HCT116 (cell line): ENCODE data around the gene MOB3C. TPM values are rescaled to one million over a fixed set of nuclear protein-coding genes. Genes with fewer than 3 reads are reported as not detected.

Source experiments
- ATAC-seq: fragments of 200-7000 bp; cut with Tn5 transposase; 2 replicates; pipeline ENCODE4 v1.9.1; 2020; ENCODE audit warnings: mild to moderate bottlenecking, moderate library complexity
- BruUV-seq: library from RNA; stranded (reverse); fragments of 400-500 nt; replicated peaks from 2 replicates; lab custom pipeline; 2021; lab: Mats Ljungman, UMichigan
- CTCF ChIA-PET: fragments of 300-600 bp; sonication (Branson Sonifier 250); formaldehyde crosslinking; loops from one replicate; lab custom pipeline; 2021; ENCODE audit warnings: antibody characterized with exemption; lab: Charles Lee
- POLR2A ChIA-PET: fragments of 300-600, 350-600 bp; sonication (Branson Sonifier 250); formaldehyde crosslinking; loops from one replicate; lab custom pipeline; 2021; ENCODE audit warnings: antibody characterized with exemption; lab: Charles Lee
- RAD21 ChIA-PET, 2 experiments: fragments of 300-600 bp; sonication (Branson Sonifier 250); formaldehyde crosslinking; loops; one replicate each; lab custom pipeline; 2023; ENCODE audit warnings: low total read pairs in 2 of 2; ENCODE audit not compliant: uncharacterized antibody in 2 of 2, unreplicated experiment in 2 of 2, low non-redundant PET in 1 of 2; lab: Charles Lee
- DNase-seq: peaks from one replicate; pipeline ENCODE4 v3.0.0-alpha.2; 2010; ENCODE audit warnings: low read depth, low spot score
- H2AFZ ChIP-seq: fragments of 200-600 bp; shearing (Covaris generic), sonication (generic); 2 replicates; pipeline ENCODE4 v1.6.1; 2017; ENCODE audit warnings: low read depth, mixed run types, mixed read lengths, antibody characterized with exemption, low read length; ENCODE audit not compliant: poor library complexity, severe bottlenecking
- H3K27ac ChIP-seq: 2 replicates; pipeline ENCODE4 v1.5.1; 2012; ENCODE audit warnings: low read depth, low read length
- H3K27me3 ChIP-seq: fragments of 200-600 bp; sonication (generic); 2 replicates; pipeline ENCODE4 v1.6.1; 2016; ENCODE audit warnings: mixed run types, low read length, mixed read lengths; ENCODE audit not compliant: insufficient read depth
- H3K36me3 ChIP-seq, 2 experiments: fragments of 200-500 bp in 1 of 2; fragments of 200-600 bp in 1 of 2; sonication (Bioruptor generic) in 1 of 2; sonication (generic) in 1 of 2; 2 replicates each; pipeline versions ENCODE4 v1.5.1 to v1.6.1; 2014 to 2016; ENCODE audit warnings: low read length in 2 of 2, inconsistent platforms in 1 of 2, mixed read lengths in 1 of 2, mixed run types in 1 of 2; ENCODE audit not compliant: insufficient read depth in 2 of 2, control insufficient read depth in 1 of 2
- H3K4me1 ChIP-seq, 2 experiments: fragments of 200-600 bp in 1 of 2; sonication (generic) in 1 of 2; 2 replicates each; pipeline versions ENCODE4 v1.5.1 to v1.6.1; 2012 to 2017; ENCODE audit warnings: low read length in 2 of 2, inconsistent platforms in 1 of 2, mild to moderate bottlenecking in 1 of 2, mixed read lengths in 1 of 2, mixed run types in 1 of 2, moderate library complexity in 1 of 2; ENCODE audit not compliant: insufficient read depth in 2 of 2, control insufficient read depth in 1 of 2
- H3K4me2 ChIP-seq: fragments of 200-600 bp; sonication (generic); 2 replicates; pipeline ENCODE4 v1.6.1; 2017; ENCODE audit warnings: mixed run types, low read length, mixed read lengths
- H3K4me3 ChIP-seq, 2 experiments: fragments of 200-600 bp in 1 of 2; sonication (generic) in 1 of 2; replicated peaks in 1 of 2; 2 replicates each; pipeline ENCODE4 v1.5.1; 2011 to 2016; ENCODE audit warnings: low read length in 2 of 2, control low read depth in 1 of 2, low read depth in 1 of 2, mild to moderate bottlenecking in 1 of 2, mixed read lengths in 1 of 2, mixed run types in 1 of 2
- H3K79me2 ChIP-seq: fragments of 200-600 bp; sonication (generic); 2 replicates; pipeline ENCODE4 v1.6.1; 2017; ENCODE audit warnings: mild to moderate bottlenecking, mixed run types, low read length, moderate library complexity, mixed read lengths; ENCODE audit not compliant: insufficient read depth
- H3K9ac ChIP-seq: fragments of 200-600 bp; sonication (generic); 2 replicates; pipeline ENCODE4 v1.6.1; 2016; ENCODE audit warnings: low read length, mixed read lengths
- H3K9me2 ChIP-seq: fragments of 200-600 bp; sonication (generic), shearing (Covaris generic); 2 replicates; pipeline ENCODE4 v1.6.1; 2017; ENCODE audit warnings: mixed run types, mild to moderate bottlenecking, moderate library complexity; ENCODE audit not compliant: insufficient read depth
- H3K9me3 ChIP-seq, 2 experiments: fragments of 200-500 bp in 1 of 2; fragments of 200-600 bp in 1 of 2; sonication (Bioruptor generic) in 1 of 2; sonication (generic) in 1 of 2; 2 replicates each; pipeline ENCODE4 v1.6.1; 2014 to 2017; ENCODE audit warnings: low read length in 2 of 2, mixed read lengths in 2 of 2, inconsistent platforms in 1 of 2, low read depth in 1 of 2, mild to moderate bottlenecking in 1 of 2, mixed run types in 1 of 2, moderate library complexity in 1 of 2; ENCODE audit not compliant: control insufficient read depth in 1 of 2, insufficient read depth in 1 of 2
- H4K20me1 ChIP-seq: fragments of 200-600 bp; sonication (generic), shearing (Covaris generic); 2 replicates; pipeline ENCODE4 v1.6.1; 2017; ENCODE audit warnings: mixed run types, mild to moderate bottlenecking, moderate library complexity; ENCODE audit not compliant: insufficient read depth
- CBX3 ChIP-seq: IDR thresholded peaks from 2 replicates; pipeline ENCODE4 v1.6.1; 2012; ENCODE audit warnings: low read depth
- CEBPB ChIP-seq: IDR thresholded peaks from 2 replicates; pipeline ENCODE4 v1.6.1; 2012; ENCODE audit warnings: low read depth
- EGR1 ChIP-seq: IDR thresholded peaks from 2 replicates; pipeline ENCODE4 v1.6.1; 2012; ENCODE audit warnings: low read depth
- ELF1 ChIP-seq: IDR thresholded peaks from 2 replicates; pipeline ENCODE4 v1.6.1; 2012; ENCODE audit warnings: low read depth, borderline replicate concordance
- EZH2 ChIP-seq: fragments of 200-600 bp; sonication (generic); IDR thresholded peaks from 2 replicates; pipeline ENCODE4 v1.6.1; 2017; ENCODE audit warnings: antibody characterized with exemption, mixed run types
- EZH2phosphoT487 ChIP-seq: fragments of 200-600 bp; IDR thresholded peaks from 2 replicates; pipeline ENCODE4 v1.6.1; 2018; ENCODE audit warnings: antibody characterized with exemption, borderline replicate concordance
- FOSL1 ChIP-seq: IDR thresholded peaks from 2 replicates; pipeline ENCODE4 v1.6.1; 2012; ENCODE audit warnings: low read depth
- JUND ChIP-seq: IDR thresholded peaks from 2 replicates; pipeline ENCODE4 v1.6.1; 2012
- MAX ChIP-seq: IDR thresholded peaks from 2 replicates; pipeline ENCODE4 v1.6.1; 2012
- RAD21 ChIP-seq: IDR thresholded peaks from 2 replicates; pipeline ENCODE4 v1.6.1; 2012; ENCODE audit warnings: low read depth, mild to moderate bottlenecking
- SRF ChIP-seq: IDR thresholded peaks from 2 replicates; pipeline ENCODE4 v1.6.1; 2012; ENCODE audit warnings: low read depth
- YY1 ChIP-seq: IDR thresholded peaks from 2 replicates; pipeline ENCODE4 v1.6.1; 2011; ENCODE audit warnings: low read length, low read depth, moderate library complexity, mild to moderate bottlenecking; ENCODE audit not compliant: insufficient replicate concordance; ENCODE audit errors: extremely low read depth
- ZFX ChIP-seq: fragments of 450-650 bp; IDR thresholded peaks from 2 replicates; pipeline ENCODE4 v1.6.1; 2017
- ZNF274 ChIP-seq: fragments of 200-500 bp; sonication (Bioruptor generic); IDR thresholded peaks from 2 replicates; pipeline ENCODE4 v1.6.1; 2014; ENCODE audit warnings: mild to moderate bottlenecking, low read depth, low read length, inconsistent platforms
- intact Hi-C: fragments of 100-400 bp; cut with micrococcal nuclease; formaldehyde crosslinking; loops from 2 replicates; pipeline ENCODE4 v1.10.0; 2022
- total RNA-seq: library from RNA; stranded (reverse); gene quantifications from one replicate; pipeline ENCODE4 v1.2.1, GENCODE V29; 2021; ENCODE audit not compliant: unreplicated experiment
- TF ChIP-seq, protein P1 (sequence below): IDR thresholded peaks from 2 replicates; pipeline ENCODE4 v1.6.1; 2012; ENCODE audit warnings: low read depth
- TF ChIP-seq, protein P2 (sequence below), 3 experiments: fragments of 200-600 bp in 1 of 3; sonication (generic) in 1 of 3; IDR thresholded peaks in 2 of 3; conservative IDR thresholded peaks in 1 of 3; 2 replicates each; pipeline ENCODE4 v1.5.1; 2012 to 2017; ENCODE audit warnings: low read depth in 2 of 3, low read length in 2 of 3, antibody characterized with exemption in 1 of 3, borderline replicate concordance in 1 of 3, control low read depth in 1 of 3, mild to moderate bottlenecking in 1 of 3, mixed read lengths in 1 of 3, mixed run types in 1 of 3, moderate library complexity in 1 of 3; ENCODE audit not compliant: insufficient read depth in 1 of 3
- TF ChIP-seq, protein P3 (sequence below): IDR thresholded peaks from 2 replicates; pipeline ENCODE4 v1.6.1; 2012

MOB3C gene
- total RNA-seq, 1 experiment from 2014 or later = 5.5 TPM

- H3K9ac ChIP-seq = no peak overlapping the region
- ChIA-PET CTCF (no interaction called here), POLR2A (no interaction called here), RAD21 (no interaction called here)
- no peaks in the 10 kb centered on the region for H3K9me2 ChIP-seq
- H3K4me2 ChIP-seq = no peak overlapping the region
- no peak for ATAC-seq
- no peak overlapping the region for H3K4me3 ChIP-seq
- no peak overlapping the region for H3K27ac ChIP-seq
- BruUV-seq = no TSS peak
- no peaks in the 10 kb centered on the region for H4K20me1 ChIP-seq
- no peaks in the 10 kb centered on the region for H3K79me2 ChIP-seq
- peaks cover 3 to 22% of the 10 kb centered on the region in 2 experiments; a peak in 3 of 4 replicates for H3K36me3 ChIP-seq
- no peaks in the 10 kb centered on the region for H3K27me3 ChIP-seq
- no peak overlapping the region for H2AFZ ChIP-seq
- TF ChIP-seq YY1 (no peak), MAX (no peak), ZFX (no peak), JUND (no peak), ZNF274 (no peak), EZH2phosphoT487 (no peak), CEBPB (no peak), SRF (no peak), RAD21 (no peak), EZH2 (no peak), EGR1 (no peak), FOSL1 (no peak), ELF1 (no peak), CBX3 (no peak)
- TF ChIP-seq, protein P1, sequence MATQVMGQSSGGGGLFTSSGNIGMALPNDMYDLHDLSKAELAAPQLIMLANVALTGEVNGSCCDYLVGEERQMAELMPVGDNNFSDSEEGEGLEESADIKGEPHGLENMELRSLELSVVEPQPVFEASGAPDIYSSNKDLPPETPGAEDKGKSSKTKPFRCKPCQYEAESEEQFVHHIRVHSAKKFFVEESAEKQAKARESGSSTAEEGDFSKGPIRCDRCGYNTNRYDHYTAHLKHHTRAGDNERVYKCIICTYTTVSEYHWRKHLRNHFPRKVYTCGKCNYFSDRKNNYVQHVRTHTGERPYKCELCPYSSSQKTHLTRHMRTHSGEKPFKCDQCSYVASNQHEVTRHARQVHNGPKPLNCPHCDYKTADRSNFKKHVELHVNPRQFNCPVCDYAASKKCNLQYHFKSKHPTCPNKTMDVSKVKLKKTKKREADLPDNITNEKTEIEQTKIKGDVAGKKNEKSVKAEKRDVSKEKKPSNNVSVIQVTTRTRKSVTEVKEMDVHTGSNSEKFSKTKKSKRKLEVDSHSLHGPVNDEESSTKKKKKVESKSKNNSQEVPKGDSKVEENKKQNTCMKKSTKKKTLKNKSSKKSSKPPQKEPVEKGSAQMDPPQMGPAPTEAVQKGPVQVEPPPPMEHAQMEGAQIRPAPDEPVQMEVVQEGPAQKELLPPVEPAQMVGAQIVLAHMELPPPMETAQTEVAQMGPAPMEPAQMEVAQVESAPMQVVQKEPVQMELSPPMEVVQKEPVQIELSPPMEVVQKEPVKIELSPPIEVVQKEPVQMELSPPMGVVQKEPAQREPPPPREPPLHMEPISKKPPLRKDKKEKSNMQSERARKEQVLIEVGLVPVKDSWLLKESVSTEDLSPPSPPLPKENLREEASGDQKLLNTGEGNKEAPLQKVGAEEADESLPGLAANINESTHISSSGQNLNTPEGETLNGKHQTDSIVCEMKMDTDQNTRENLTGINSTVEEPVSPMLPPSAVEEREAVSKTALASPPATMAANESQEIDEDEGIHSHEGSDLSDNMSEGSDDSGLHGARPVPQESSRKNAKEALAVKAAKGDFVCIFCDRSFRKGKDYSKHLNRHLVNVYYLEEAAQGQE = no peak
- TF ChIP-seq, protein P2, sequence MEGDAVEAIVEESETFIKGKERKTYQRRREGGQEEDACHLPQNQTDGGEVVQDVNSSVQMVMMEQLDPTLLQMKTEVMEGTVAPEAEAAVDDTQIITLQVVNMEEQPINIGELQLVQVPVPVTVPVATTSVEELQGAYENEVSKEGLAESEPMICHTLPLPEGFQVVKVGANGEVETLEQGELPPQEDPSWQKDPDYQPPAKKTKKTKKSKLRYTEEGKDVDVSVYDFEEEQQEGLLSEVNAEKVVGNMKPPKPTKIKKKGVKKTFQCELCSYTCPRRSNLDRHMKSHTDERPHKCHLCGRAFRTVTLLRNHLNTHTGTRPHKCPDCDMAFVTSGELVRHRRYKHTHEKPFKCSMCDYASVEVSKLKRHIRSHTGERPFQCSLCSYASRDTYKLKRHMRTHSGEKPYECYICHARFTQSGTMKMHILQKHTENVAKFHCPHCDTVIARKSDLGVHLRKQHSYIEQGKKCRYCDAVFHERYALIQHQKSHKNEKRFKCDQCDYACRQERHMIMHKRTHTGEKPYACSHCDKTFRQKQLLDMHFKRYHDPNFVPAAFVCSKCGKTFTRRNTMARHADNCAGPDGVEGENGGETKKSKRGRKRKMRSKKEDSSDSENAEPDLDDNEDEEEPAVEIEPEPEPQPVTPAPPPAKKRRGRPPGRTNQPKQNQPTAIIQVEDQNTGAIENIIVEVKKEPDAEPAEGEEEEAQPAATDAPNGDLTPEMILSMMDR (IDR thresholded peaks at IDR 0.05 in 2 of 3, conservative IDR thresholded peaks at IDR 0.05 in 1 of 3; ENCODE audit: borderline replicate concordance in 1 of 3, insufficient read depth in 1 of 3, low read depth in 2 of 3, low read length in 2 of 3) = no peak
- TF ChIP-seq, protein P3, sequence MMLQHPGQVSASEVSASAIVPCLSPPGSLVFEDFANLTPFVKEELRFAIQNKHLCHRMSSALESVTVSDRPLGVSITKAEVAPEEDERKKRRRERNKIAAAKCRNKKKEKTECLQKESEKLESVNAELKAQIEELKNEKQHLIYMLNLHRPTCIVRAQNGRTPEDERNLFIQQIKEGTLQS = no peak
- intact Hi-C loops = no loop called here
- no peaks in the 10 kb centered on the region for H3K9me3 ChIP-seq
- no peaks in the 10 kb centered on the region for H3K4me1 ChIP-seq
- no peak for DNase-seq
These were observed 33.2 kb upstream of the MOB3C start for GRCh38 chr1:46649764-46650163.
